ENCODE data around the gene PIPOX.

- TF ChIP-seq FOXK2 (IDR thresholded peaks at IDR 0.05) (no peak), LEF1 (IDR thresholded peaks at IDR 0.05; ENCODE audit: borderline replicate concordance) (no peak)
Measured at GRCh38 chr17:29057361-29057760, 14.4 kb downstream of the PIPOX start.

All from HEK293T (cell line).